ENCODE measurements around the gene HDAC4. TPM values are rescaled to one million over a fixed set of nuclear protein-coding genes. Genes with fewer than 3 reads are reported as not detected.

The HDAC4 gene
- total RNA-seq, 1 donor from 2014 or later = 11.8 TPM

GRCh38 chr2:239169311-239170048 is 231.3 kb downstream of the HDAC4 start:
- Histone ChIP-seq H2AFZ (ENCODE audit: low read depth, low read length) (no peak overlapping the region), H3K27ac (ENCODE audit: low read depth, low read length) (no peak overlapping the region), H3K4me2 (ENCODE audit: low read length) (no peak overlapping the region), H3K9me3 (ENCODE audit: insufficient read depth, low read depth, low read length) (no peaks in the 10 kb centered on the region), H3K9ac (ENCODE audit: low read length) (no peak overlapping the region), H3K27me3 (ENCODE audit: insufficient read depth, low read length) (no peaks in the 10 kb centered on the region), H3K4me1 (ENCODE audit: insufficient read depth, low read length) (no peaks in the 10 kb centered on the region), H3K79me2 (ENCODE audit: insufficient read depth, low read length) (no peaks in the 10 kb centered on the region), H4K20me1 (ENCODE audit: insufficient read depth, low read length) (no peaks in the 10 kb centered on the region), H3K36me3 (ENCODE audit: insufficient read depth, low read length) (no peaks in the 10 kb centered on the region), H3K4me3 (ENCODE audit: insufficient read depth, low read depth, low read length) (no peak overlapping the region)
- H3K4me1 Mint-ChIP-seq (ENCODE audit: low read depth, unreplicated experiment) = no peaks in the 10 kb centered on the region
- no peak overlapping the region for H3K4me3 Mint-ChIP-seq (ENCODE audit: unreplicated experiment)
- DNase-seq (ENCODE audit: low read depth) (no peak), FAIRE-seq (no peak)
- TF ChIP-seq CTCF (IDR thresholded peaks at IDR 0.05; ENCODE audit: insufficient read depth, low read depth, low read length) (no peak), EZH2 (IDR thresholded peaks at IDR 0.05; ENCODE audit: insufficient read depth, low read length) (no peak)
- peaks cover 8% of the 10 kb centered on the region for H3K36me3 Mint-ChIP-seq (ENCODE audit: low read depth, unreplicated experiment)
- H3K27ac Mint-ChIP-seq (ENCODE audit: unreplicated experiment) = no peak overlapping the region
- peaks cover 3% of the 10 kb centered on the region for H3K27me3 Mint-ChIP-seq (ENCODE audit: low read depth, unreplicated experiment)
- H3K9me3 Mint-ChIP-seq (ENCODE audit: unreplicated experiment) = peaks cover 20% of the 10 kb centered on the region

GRCh38 chr2:239168575-239168974 is 232.2 kb downstream of the HDAC4 start:
- FAIRE-seq = no peak
- H3K4me3 Mint-ChIP-seq (ENCODE audit: unreplicated experiment) = no peak overlapping the region

More at GRCh38 chr2:239168575-239168974, 232.2 kb downstream of the HDAC4 start:
- Histone ChIP-seq H3K27ac (ENCODE audit: low read depth, low read length) (no peak overlapping the region), H3K36me3 (ENCODE audit: insufficient read depth, low read length) (no peaks in the 10 kb centered on the region), H3K4me3 (ENCODE audit: insufficient read depth, low read depth, low read length) (no peak overlapping the region), H3K9me3 (ENCODE audit: insufficient read depth, low read depth, low read length) (no peaks in the 10 kb centered on the region), H3K4me2 (ENCODE audit: low read length) (no peak overlapping the region), H2AFZ (ENCODE audit: low read depth, low read length) (no peak overlapping the region), H3K4me1 (ENCODE audit: insufficient read depth, low read length) (no peaks in the 10 kb centered on the region), H3K27me3 (ENCODE audit: insufficient read depth, low read length) (no peaks in the 10 kb centered on the region), H4K20me1 (ENCODE audit: insufficient read depth, low read length) (no peaks in the 10 kb centered on the region), H3K9ac (ENCODE audit: low read length) (no peak overlapping the region), H3K79me2 (ENCODE audit: insufficient read depth, low read length) (no peaks in the 10 kb centered on the region)
- no peak for TF ChIP-seq CTCF (IDR thresholded peaks at IDR 0.05; ENCODE audit: insufficient read depth, low read depth, low read length)
- no peak for TF ChIP-seq EZH2 (IDR thresholded peaks at IDR 0.05; ENCODE audit: insufficient read depth, low read length)
- no peak for DNase-seq (ENCODE audit: low read depth)
- Mint-ChIP-seq H3K27me3 (ENCODE audit: low read depth, unreplicated experiment) (peaks cover 3% of the 10 kb centered on the region), H3K9me3 (ENCODE audit: unreplicated experiment) (peaks cover 18% of the 10 kb centered on the region), H3K27ac (ENCODE audit: unreplicated experiment) (no peak overlapping the region), H3K36me3 (ENCODE audit: low read depth, unreplicated experiment) (peaks cover 3% of the 10 kb centered on the region), H3K4me1 (ENCODE audit: low read depth, unreplicated experiment) (no peaks in the 10 kb centered on the region)
